ENCODE data around the gene FEM1A.
A peak's percentile ranks its signal among the peaks of the same experiment; 100 is the strongest.
"Not testable (repeated sequence)": the region's sequence is repeated elsewhere in the genome, so short reads cannot be mapped to it uniquely, and the experiment has no call there.

Gene FEM1A

GRCh38 chr19:4773047-4773640, 18.4 kb upstream of the FEM1A start:
- DNase-seq (ENCODE audit: low spot score) = no peak

GRCh38 chr19:4774136-4774535, 17.4 kb upstream of the FEM1A start:
- DNase-seq (ENCODE audit: low spot score) = no peak

GRCh38 chr19:4775627-4776152, 15.8 kb upstream of the FEM1A start:
- DNase-seq (ENCODE audit: low spot score) = no peak

- DNase-seq (ENCODE audit: low spot score) = no peak
Observed at GRCh38 chr19:4776436-4777211, 14.9 kb upstream of the FEM1A start.

- DNase-seq (ENCODE audit: low spot score) = not testable (repeated sequence)
Observed at GRCh38 chr19:4778124-4778523, 13.4 kb upstream of the FEM1A start.

- DNase-seq (ENCODE audit: low spot score) = no peak
Observed at GRCh38 chr19:4780860-4781259, 10.7 kb upstream of the FEM1A start.

GRCh38 chr19:4781801-4782200, 9.7 kb upstream of the FEM1A start:
- DNase-seq (ENCODE audit: low spot score) = no peak

- not testable (repeated sequence) for DNase-seq (ENCODE audit: low spot score)
Observed at GRCh38 chr19:4786412-4787016, 5.0 kb upstream of the FEM1A start.

- DNase-seq (ENCODE audit: low spot score) = not testable (repeated sequence)
Observed at GRCh38 chr19:4792019-4792865, 708 bp downstream of the FEM1A start.

GRCh38 chr19:4792866-4793195, 1.3 kb downstream of the FEM1A start:
- not testable (repeated sequence) for DNase-seq (ENCODE audit: low spot score)

GRCh38 chr19:4793278-4793677, 1.7 kb downstream of the FEM1A start:
- not testable (repeated sequence) for DNase-seq (ENCODE audit: low spot score)

GRCh38 chr19:4794971-4795370, 3.4 kb downstream of the FEM1A start:
- no peak for DNase-seq (ENCODE audit: low spot score)

- DNase-seq (ENCODE audit: low spot score) = no peak
Observed at GRCh38 chr19:4795400-4795799, 3.9 kb downstream of the FEM1A start.

GRCh38 chr19:4800591-4801081, 9.1 kb downstream of the FEM1A start:
- no peak for DNase-seq (ENCODE audit: low spot score)

- DNase-seq (ENCODE audit: low spot score) = no peak
Observed at GRCh38 chr19:4801085-4801619, 9.6 kb downstream of the FEM1A start.

- no peak for DNase-seq (ENCODE audit: low spot score)
Observed at GRCh38 chr19:4802711-4803110, 11.2 kb downstream of the FEM1A start.

GRCh38 chr19:4803736-4804695, 12.5 kb downstream of the FEM1A start:
- DNase-seq (ENCODE audit: low spot score) = peak; percentile 40

GRCh38 chr19:4805140-4805539, 13.6 kb downstream of the FEM1A start:
- not testable (repeated sequence) for DNase-seq (ENCODE audit: low spot score)

GRCh38 chr19:4806384-4806783, 14.8 kb downstream of the FEM1A start:
- no peak for DNase-seq (ENCODE audit: low spot score)

- DNase-seq (ENCODE audit: low spot score) = no peak
Observed at GRCh38 chr19:4807188-4807587, 15.7 kb downstream of the FEM1A start.

Measured in kidney capillary endothelial cell (primary cell).